ENCODE results near the gene PDZRN4. TPM values are rescaled to one million over a fixed set of nuclear protein-coding genes. Genes with fewer than 3 reads are reported as not detected.
"Not testable (repeated sequence)": the region's sequence is repeated elsewhere in the genome, so short reads cannot be mapped to it uniquely, and the experiment has no call there.

Gene PDZRN4
- total RNA-seq, 4 donors from 2014 or later: 43.9 to 75.2 (median 50.6) TPM

- H3K4me3 ChIP-seq: no peak overlapping the region
These were observed 123.8 kb downstream of the PDZRN4 start for GRCh38 chr12:41311883-41312282.

GRCh38 chr12:41312451-41312850 lies 124.3 kb downstream of the PDZRN4 start:
- DNase-seq (ENCODE audit: extremely low spot score); intact Hi-C loops (cut with DNase I); H3K4me1 ChIP-seq; H3K9me3 ChIP-seq; H3K36me3 ChIP-seq; H3K4me3 ChIP-seq; H3K27ac ChIP-seq (replicated peaks in 1 of 4); H3K27me3 ChIP-seq: not testable (repeated sequence)
- 86% methylated on average over 4 of the region's 4 CpGs for WGBS

More at GRCh38 chr12:41311883-41312282, 123.8 kb downstream of the PDZRN4 start:
- peaks cover 0 to 6% (median 2%) of the 10 kb centered on the region in 4 donors for H3K4me1 ChIP-seq
- no peaks in the 10 kb centered on the region for H3K9me3 ChIP-seq
- no peak for TF ChIP-seq POLR2A (IDR thresholded peaks at IDR 0.05; ENCODE audit: low read depth)
- no peak for TF ChIP-seq POLR2AphosphoS5 (IDR thresholded peaks at IDR 0.05)
- intact Hi-C loops (cut with DNase I): no loop called here
- no peaks in the 10 kb centered on the region for H3K27me3 ChIP-seq
- no peak overlapping the region for H3K27ac ChIP-seq (replicated peaks in 1 of 4)
- no peak for DNase-seq (ENCODE audit: extremely low spot score)
- WGBS: 76% methylated on average over 2 of the region's 2 CpGs
- no peaks in the 10 kb centered on the region for H3K36me3 ChIP-seq

GRCh38 chr12:41325336-41325735 lies 137.2 kb downstream of the PDZRN4 start:
- H3K27me3 ChIP-seq: no peaks in the 10 kb centered on the region
- H3K4me3 ChIP-seq: no peak overlapping the region
- intact Hi-C loops (cut with DNase I): no loop called here
- 86% methylated on average over 3 of the region's 3 CpGs for WGBS
- TF ChIP-seq EP300 (IDR thresholded peaks at IDR 0.05) (no peak), POLR2AphosphoS5 (IDR thresholded peaks at IDR 0.05) (no peak), CTCF (IDR thresholded peaks at IDR 0.05) (no peak), POLR2A (IDR thresholded peaks at IDR 0.05; ENCODE audit: low read depth) (no peak)
- no peaks in the 10 kb centered on the region for H3K4me1 ChIP-seq
- H3K27ac ChIP-seq (replicated peaks in 1 of 4): no peak overlapping the region
- no peaks in the 10 kb centered on the region for H3K36me3 ChIP-seq
- H3K9me3 ChIP-seq: no peaks in the 10 kb centered on the region
- no peak for DNase-seq (ENCODE audit: extremely low spot score)

- Histone ChIP-seq H3K36me3 (no peaks in the 10 kb centered on the region), H3K27ac (replicated peaks in 1 of 4) (no peak overlapping the region), H3K9me3 (no peaks in the 10 kb centered on the region), H3K4me1 (no peaks in the 10 kb centered on the region), H3K27me3 (no peaks in the 10 kb centered on the region), H3K4me3 (no peak overlapping the region)
- TF ChIP-seq CTCF (IDR thresholded peaks at IDR 0.05): no peak
- no peak for TF ChIP-seq POLR2AphosphoS5 (IDR thresholded peaks at IDR 0.05)
- TF ChIP-seq EP300 (IDR thresholded peaks at IDR 0.05): no peak
- intact Hi-C loops (cut with DNase I): no loop called here
- 64% methylated on average over 4 of the region's 4 CpGs for WGBS
- DNase-seq (ENCODE audit: extremely low spot score): no peak
These were observed 139.2 kb downstream of the PDZRN4 start for GRCh38 chr12:41327096-41327895.

GRCh38 chr12:41333974-41334373 lies 145.9 kb downstream of the PDZRN4 start:
- WGBS: 82% methylated on average over 1 of the region's 1 CpG
- Histone ChIP-seq H3K4me3 (no peak overlapping the region), H3K27me3 (no peaks in the 10 kb centered on the region), H3K27ac (replicated peaks in 1 of 4) (no peak overlapping the region), H3K4me1 (no peaks in the 10 kb centered on the region), H3K36me3 (no peaks in the 10 kb centered on the region), H3K9me3 (no peaks in the 10 kb centered on the region)
- DNase-seq (ENCODE audit: extremely low spot score): no peak
- intact Hi-C loops (cut with DNase I): no loop called here
- no peak for TF ChIP-seq EP300 (IDR thresholded peaks at IDR 0.05)
- TF ChIP-seq POLR2A (IDR thresholded peaks at IDR 0.05; ENCODE audit: low read depth): no peak

GRCh38 chr12:41334390-41334789 lies 146.3 kb downstream of the PDZRN4 start:
- no peak for DNase-seq (ENCODE audit: extremely low spot score)
- H3K9me3 ChIP-seq: no peaks in the 10 kb centered on the region
- H3K4me3 ChIP-seq: no peak overlapping the region
- no peak overlapping the region for H3K27ac ChIP-seq (replicated peaks in 1 of 4)
- no peaks in the 10 kb centered on the region for H3K27me3 ChIP-seq
- no peaks in the 10 kb centered on the region for H3K36me3 ChIP-seq
- TF ChIP-seq POLR2AphosphoS5 (IDR thresholded peaks at IDR 0.05) (no peak), POLR2A (IDR thresholded peaks at IDR 0.05; ENCODE audit: low read depth) (no peak), EP300 (IDR thresholded peaks at IDR 0.05) (no peak), CTCF (IDR thresholded peaks at IDR 0.05) (no peak)
- intact Hi-C loops (cut with DNase I): no loop called here
- whole genome bisulfite sequencing: 46% methylated on average over 1 of the region's 1 CpG
- H3K4me1 ChIP-seq: no peaks in the 10 kb centered on the region

Measured in esophagus muscularis mucosa (tissue), 4 donors.